Parathyroid adenoma (tissue), 2 donors: ENCODE results near the gene TAF4.

Experiments
- H2AFZ ChIP-seq: fragments of 300-600 bp; sonication (generic); one replicate; pipeline ENCODE4 v1.7.0; 2017; ENCODE audit warnings: antibody characterized with exemption, mild to moderate bottlenecking
- H3K27ac ChIP-seq: fragments of 300-600 bp; sonication (generic); one replicate; pipeline ENCODE4 v1.7.0; 2017
- H3K27me3 ChIP-seq: fragments of 300-600 bp; sonication (generic); one replicate; pipeline ENCODE4 v1.7.0; 2017; ENCODE audit warnings: low read length; ENCODE audit not compliant: control insufficient read depth, insufficient read depth
- H3K36me3 ChIP-seq: fragments of 300-600 bp; sonication (generic); one replicate; pipeline ENCODE4 v1.7.0; 2017; ENCODE audit warnings: low read length; ENCODE audit not compliant: control insufficient read depth, insufficient read depth
- H3K4me1 ChIP-seq: fragments of 300-600 bp; sonication (generic); one replicate; pipeline ENCODE4 v1.7.0; 2017; ENCODE audit warnings: control low read depth
- H3K4me2 ChIP-seq: fragments of 300-600 bp; sonication (generic); one replicate; pipeline ENCODE4 v1.7.0; 2017; ENCODE audit warnings: low read length
- H3K4me3 ChIP-seq: fragments of 300-600 bp; sonication (generic); one replicate; pipeline ENCODE4 v1.7.0; 2017; ENCODE audit warnings: low read depth, low read length
- H3K79me2 ChIP-seq: fragments of 300-600 bp; sonication (generic); one replicate; pipeline ENCODE4 v1.7.0; 2017; ENCODE audit warnings: control low read depth
- H3K9ac ChIP-seq: fragments of 300-600 bp; sonication (generic); one replicate; pipeline ENCODE4 v1.7.0; 2017; ENCODE audit warnings: mild to moderate bottlenecking
- H3K9me3 ChIP-seq: fragments of 300-600 bp; sonication (generic); one replicate; pipeline ENCODE4 v1.7.0; 2017; ENCODE audit warnings: low read length; ENCODE audit not compliant: control insufficient read depth
- CTCF ChIP-seq: fragments of 300-600 bp; sonication (generic); IDR thresholded peaks from one replicate; pipeline ENCODE4 v1.7.0; 2017; ENCODE audit warnings: antibody characterized with exemption, mild to moderate bottlenecking
- donor health status: primary hyperparathyroidism.

The TAF4 gene

DNA sequence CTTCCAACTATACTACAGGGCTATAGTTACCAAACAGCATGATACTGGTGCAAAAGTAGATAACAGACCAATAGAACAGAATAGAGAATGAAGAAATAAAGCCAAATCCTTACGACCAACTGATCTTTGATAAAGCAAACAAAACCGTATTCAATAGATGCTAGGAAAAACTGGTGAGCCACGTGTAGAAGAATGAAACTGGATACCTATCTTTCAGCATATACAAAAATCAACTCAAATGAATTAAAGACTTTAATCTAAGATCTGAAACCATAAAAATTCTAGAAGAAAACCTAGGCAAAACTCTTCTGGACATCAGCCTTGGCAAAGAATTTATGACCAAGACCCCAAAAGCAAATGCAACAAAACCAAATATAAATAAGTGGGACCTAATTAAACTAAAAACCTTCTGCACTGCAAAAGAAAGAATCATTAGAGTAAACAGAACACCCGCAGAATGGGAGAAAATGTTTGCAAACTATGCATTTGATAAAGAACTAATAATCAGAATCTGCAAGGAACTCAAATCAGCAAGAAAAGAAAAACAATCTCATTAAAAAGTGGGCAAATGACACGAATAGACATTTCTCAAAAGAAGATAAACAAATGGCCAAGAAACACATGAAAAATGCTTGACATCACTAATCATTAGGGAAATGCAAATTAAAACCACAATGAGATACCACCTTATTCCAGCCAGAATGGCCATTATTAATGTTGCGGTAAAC is 109.8 kb downstream of the TAF4 start:
- Histone ChIP-seq H3K4me3 (no peak overlapping the region), H3K9me3 (no peaks in the 10 kb centered on the region), H3K27me3 (no peaks in the 10 kb centered on the region), H3K36me3 (no peaks in the 10 kb centered on the region), H3K79me2 (no peaks in the 10 kb centered on the region), H3K4me2 (no peak overlapping the region), H3K9ac (no peak overlapping the region), H3K4me1 (no peaks in the 10 kb centered on the region), H3K27ac (no peak overlapping the region), H2AFZ (no peak overlapping the region)
- no peak for TF ChIP-seq CTCF

- Histone ChIP-seq H3K4me3 (no peak overlapping the region), H3K4me1 (no peaks in the 10 kb centered on the region), H2AFZ (no peak overlapping the region), H3K9ac (no peak overlapping the region), H3K27ac (no peak overlapping the region), H3K79me2 (no peaks in the 10 kb centered on the region), H3K36me3 (no peaks in the 10 kb centered on the region), H3K27me3 (no peaks in the 10 kb centered on the region), H3K4me2 (no peak overlapping the region), H3K9me3 (no peaks in the 10 kb centered on the region)
- no peak for TF ChIP-seq CTCF
Measured at GRCh38 chr20:61954276-61955021, 111.2 kb downstream of the TAF4 start.

GRCh38 chr20:61953037-61954021 is 112.4 kb downstream of the TAF4 start:
- Histone ChIP-seq H3K79me2 (no peaks in the 10 kb centered on the region), H3K4me2 (no peak overlapping the region), H3K4me1 (no peaks in the 10 kb centered on the region), H3K9me3 (no peaks in the 10 kb centered on the region), H3K27ac (no peak overlapping the region), H3K36me3 (no peaks in the 10 kb centered on the region), H3K4me3 (no peak overlapping the region), H2AFZ (no peak overlapping the region), H3K9ac (no peak overlapping the region), H3K27me3 (no peaks in the 10 kb centered on the region)
- no peak for TF ChIP-seq CTCF

GRCh38 chr20:61951695-61952533 is 113.8 kb downstream of the TAF4 start:
- Histone ChIP-seq H3K9ac (no peak overlapping the region), H3K9me3 (no peaks in the 10 kb centered on the region), H3K4me3 (no peak overlapping the region), H3K4me2 (no peak overlapping the region), H3K27ac (no peak overlapping the region), H2AFZ (no peak overlapping the region), H3K4me1 (no peaks in the 10 kb centered on the region), H3K79me2 (no peaks in the 10 kb centered on the region), H3K36me3 (no peaks in the 10 kb centered on the region), H3K27me3 (no peaks in the 10 kb centered on the region)
- TF ChIP-seq CTCF, result no peak
